Calu3 (cell line): Measurements from ENCODE around the gene G6PC1. TPM values are rescaled to one million over a fixed set of nuclear protein-coding genes. Genes with fewer than 3 reads are reported as not detected.

Experiments used
- BruUV-seq: library from RNA; stranded (reverse); fragments of 400-500 nt; replicated peaks from 2 replicates; lab custom pipeline; 2021; lab: Mats Ljungman, UMichigan
- CTCF ChIA-PET: fragments of 300-600 bp; sonication (Branson Sonifier 250); formaldehyde crosslinking; loops from one replicate; lab custom pipeline; 2022; ENCODE audit warnings: antibody characterized with exemption; lab: Charles Lee
- DNase-seq: peaks from one replicate; pipeline ENCODE4 v3.0.0; 2022
- H3K27ac Mint-ChIP-seq: one replicate; pipeline ENCODE4 v1.8.0; 2022; ENCODE audit warnings: mixed read lengths; ENCODE audit not compliant: unreplicated experiment
- H3K27me3 Mint-ChIP-seq: one replicate; pipeline ENCODE4 v1.8.0; 2022; ENCODE audit warnings: mixed read lengths; ENCODE audit not compliant: unreplicated experiment
- H3K36me3 Mint-ChIP-seq: one replicate; pipeline ENCODE4 v1.8.0; 2022; ENCODE audit warnings: mild to moderate bottlenecking, moderate library complexity, mixed read lengths; ENCODE audit not compliant: insufficient read depth, unreplicated experiment
- H3K4me1 Mint-ChIP-seq: one replicate; pipeline ENCODE4 v1.8.0; 2022; ENCODE audit warnings: mild to moderate bottlenecking, low read depth, mixed read lengths; ENCODE audit not compliant: unreplicated experiment
- H3K4me3 Mint-ChIP-seq: one replicate; pipeline ENCODE4 v1.8.0; 2022; ENCODE audit warnings: mild to moderate bottlenecking, low read depth, moderate library complexity, mixed read lengths; ENCODE audit not compliant: unreplicated experiment
- H3K9me3 Mint-ChIP-seq: one replicate; pipeline ENCODE4 v1.8.0; 2022; ENCODE audit warnings: low read depth, mixed read lengths; ENCODE audit not compliant: unreplicated experiment
- CTCF ChIP-seq: fragments of 200-600 bp; IDR thresholded peaks from one replicate; pipeline ENCODE4 v1.8.0; 2022; ENCODE audit warnings: antibody characterized with exemption; ENCODE audit not compliant: unreplicated experiment
- intact Hi-C: fragments of 100-400 bp; cut with micrococcal nuclease; formaldehyde crosslinking; loops from one replicate; pipeline ENCODE4 v1.10.0; 2022; ENCODE audit not compliant: unreplicated experiment
- total RNA-seq: library from RNA; stranded (reverse); gene quantifications from 2 replicates; pipeline ENCODE4 v1.2.3, GENCODE V29; 2022

Gene G6PC1
- total RNA-seq, 1 experiment from 2014 or later = not detected

GRCh38 chr17:42886283-42887176, 14.1 kb upstream of the G6PC1 start:
- no peak for TF ChIP-seq CTCF
- BruUV-seq = no TSS peak
- Mint-ChIP-seq H3K27ac (no peak overlapping the region), H3K27me3 (peaks cover 13% of the 10 kb centered on the region), H3K36me3 (no peaks in the 10 kb centered on the region), H3K4me3 (no peak overlapping the region), H3K4me1 (no peaks in the 10 kb centered on the region), H3K9me3 (no peaks in the 10 kb centered on the region)
- intact Hi-C loops = no loop called here
- CTCF ChIA-PET = interaction anchor here (0.6 to 0.7 kb wide), 4 partner anchors 19 to 279 kb away, joined by 3 to 12 read pairs (median 4); no protein-coding TSS in a partner anchor
- DNase-seq = no peak

- CTCF ChIA-PET = interaction anchor here (0.6 kb wide), 1 partner anchor 359 kb away, joined by 3 read pairs; no protein-coding TSS in a partner anchor
Measured at GRCh38 chr17:42889809-42890208, 10.8 kb upstream of the G6PC1 start.

GRCh38 chr17:42891539-42892152, 9.0 kb upstream of the G6PC1 start:
- Mint-ChIP-seq H3K27ac (no peak overlapping the region), H3K27me3 (no peaks in the 10 kb centered on the region), H3K4me1 (peaks cover 23% of the 10 kb centered on the region), H3K9me3 (no peaks in the 10 kb centered on the region), H3K36me3 (no peaks in the 10 kb centered on the region), H3K4me3 (no peak overlapping the region)
- TF ChIP-seq CTCF = no peak
- CTCF ChIA-PET = interaction anchor here (1.0 kb wide), 1 partner anchor 67 kb away, joined by 3 read pairs; the partner anchor contains the start of gene BECN1
- intact Hi-C loops = no loop called here
- DNase-seq = no peak
- no TSS peak for BruUV-seq

More at GRCh38 chr17:42889809-42890208, 10.8 kb upstream of the G6PC1 start:
- Mint-ChIP-seq H3K27ac (no peak overlapping the region), H3K4me1 (peaks cover 15% of the 10 kb centered on the region), H3K9me3 (no peaks in the 10 kb centered on the region), H3K36me3 (no peaks in the 10 kb centered on the region), H3K27me3 (no peaks in the 10 kb centered on the region), H3K4me3 (no peak overlapping the region)
- no peak for TF ChIP-seq CTCF
- DNase-seq = no peak
- BruUV-seq = no TSS peak
- intact Hi-C loops = no loop called here

- no peaks in the 10 kb centered on the region for H3K36me3 Mint-ChIP-seq
- CTCF ChIA-PET = no interaction called here
- intact Hi-C loops = no loop called here
- no TSS peak for BruUV-seq
- H3K4me3 Mint-ChIP-seq = no peak overlapping the region
- H3K9me3 Mint-ChIP-seq = no peaks in the 10 kb centered on the region
- no peak for TF ChIP-seq CTCF
- no peak for DNase-seq
- H3K4me1 Mint-ChIP-seq = peaks cover 23% of the 10 kb centered on the region
- no peak overlapping the region for H3K27ac Mint-ChIP-seq
- H3K27me3 Mint-ChIP-seq = no peaks in the 10 kb centered on the region
Measured at GRCh38 chr17:42893359-42893758, 7.2 kb upstream of the G6PC1 start.
